Muscle of leg (tissue), 11 donors: ENCODE measurements around the gene AUH. TPM values are rescaled to one million over a fixed set of nuclear protein-coding genes. Genes with fewer than 3 reads are reported as not detected.
"Not testable (repeated sequence)": the region's sequence is repeated elsewhere in the genome, so short reads cannot be mapped to it uniquely, and the experiment has no call there.

Source experiments
- DNase-seq: peaks from one replicate; pipeline ENCODE4 v3.0.0; 2013
- H3K27ac ChIP-seq: one replicate; pipeline ENCODE4 v1.5.1; 2013; ENCODE audit warnings: mild to moderate bottlenecking, low read length, control low read depth
- H3K27me3 ChIP-seq: one replicate; pipeline ENCODE4 v1.6.1; 2013; ENCODE audit warnings: low read length; ENCODE audit not compliant: control insufficient read depth, insufficient read depth
- H3K36me3 ChIP-seq: one replicate; pipeline ENCODE4 v1.6.1; 2013; ENCODE audit warnings: low read length; ENCODE audit not compliant: control insufficient read depth, insufficient read depth
- H3K4me1 ChIP-seq: one replicate; pipeline ENCODE4 v1.6.1; 2013; ENCODE audit warnings: low read length; ENCODE audit not compliant: control insufficient read depth, insufficient read depth
- H3K4me3 ChIP-seq: one replicate; pipeline ENCODE4 v1.5.1; 2013; ENCODE audit warnings: low read length, control low read depth
- H3K9me3 ChIP-seq: replicated peaks from 2 replicates; pipeline ENCODE4 v1.6.1; 2013; ENCODE audit warnings: low read depth, low read length; ENCODE audit not compliant: control insufficient read depth
- WGBS: methylation state at CpG from one replicate; pipeline ENCODE4 v1.1.5; 2013; ENCODE audit warnings: missing lambda C conversion rate; ENCODE audit not compliant: insufficient coverage; 5-methylcytosine and 5-hydroxymethylcytosine counted together
- polyA plus RNA-seq, 8 donors: library from polyadenylated mRNA; unstranded; fragments of 120-200 nt; gene quantifications; one replicate each; pipeline versions ENCODE4 v1.2.1 to v1.2.3, GENCODE V29; 2013; ENCODE audit warnings: inconsistent platforms in 1 of 8, low replicate concordance in 1 of 8; ENCODE audit not compliant: insufficient read length in 8 of 8, insufficient read depth in 1 of 8
- total RNA-seq: library from RNA; stranded (reverse); fragments of 120-200 nt; gene quantifications from one replicate; pipeline ENCODE4 v1.2.4, GENCODE V29; 2013

The AUH gene
- total and polyA plus RNA-seq, 9 donors: 9.5 to 16.0 (median 12.7) TPM

GRCh38 chr9:91379426-91379825 lies 17.7 kb upstream of the AUH start:
- DNase-seq: no peak
- H3K9me3 ChIP-seq: no peaks in the 10 kb centered on the region
- no CpG with 5 or more reads among the region's 3 CpGs for WGBS
- no peaks in the 10 kb centered on the region for H3K4me1 ChIP-seq
- H3K27me3 ChIP-seq: no peaks in the 10 kb centered on the region
- no peaks in the 10 kb centered on the region for H3K36me3 ChIP-seq
- no peak overlapping the region for H3K4me3 ChIP-seq
- no peak overlapping the region for H3K27ac ChIP-seq

GRCh38 chr9:91378695-91379127 lies 17.0 kb upstream of the AUH start:
- no peak for DNase-seq
- Histone ChIP-seq H3K9me3 (no peaks in the 10 kb centered on the region), H3K36me3 (no peaks in the 10 kb centered on the region), H3K4me1 (no peaks in the 10 kb centered on the region), H3K4me3 (no peak overlapping the region), H3K27me3 (no peaks in the 10 kb centered on the region), H3K27ac (no peak overlapping the region)
- no CpG with 5 or more reads among the region's 2 CpGs for WGBS

- no CpG with 5 or more reads among the region's 3 CpGs for WGBS
These were observed 16.3 kb upstream of the AUH start for GRCh38 chr9:91378054-91378453.

GRCh38 chr9:91376239-91376638 lies 14.5 kb upstream of the AUH start:
- no peak overlapping the region for H3K27ac ChIP-seq
- no peaks in the 10 kb centered on the region for H3K36me3 ChIP-seq
- no peaks in the 10 kb centered on the region for H3K9me3 ChIP-seq
- no peaks in the 10 kb centered on the region for H3K4me1 ChIP-seq
- H3K27me3 ChIP-seq: no peaks in the 10 kb centered on the region
- H3K4me3 ChIP-seq: no peak overlapping the region
- 83% methylated on average over 1 of the region's 4 CpGs for WGBS
- no peak for DNase-seq

More at GRCh38 chr9:91378054-91378453, 16.3 kb upstream of the AUH start:
- DNase-seq, H3K4me3 ChIP-seq, H3K27me3 ChIP-seq, H3K9me3 ChIP-seq, H3K4me1 ChIP-seq, H3K27ac ChIP-seq, H3K36me3 ChIP-seq: not testable (repeated sequence)

- H3K36me3 ChIP-seq: no peaks in the 10 kb centered on the region
- H3K4me1 ChIP-seq: no peaks in the 10 kb centered on the region
- H3K27ac ChIP-seq: no peak overlapping the region
- no peak overlapping the region for H3K4me3 ChIP-seq
- H3K27me3 ChIP-seq: no peaks in the 10 kb centered on the region
- H3K9me3 ChIP-seq: no peaks in the 10 kb centered on the region
- WGBS: no CpG with 5 or more reads among the region's 3 CpGs
- DNase-seq: no peak
These were observed 13.2 kb upstream of the AUH start for GRCh38 chr9:91374939-91375338.

- WGBS: 33% methylated on average over 1 of the region's 1 CpG
- Histone ChIP-seq H3K36me3 (no peaks in the 10 kb centered on the region), H3K27me3 (no peaks in the 10 kb centered on the region), H3K9me3 (no peaks in the 10 kb centered on the region), H3K27ac (no peak overlapping the region), H3K4me1 (no peaks in the 10 kb centered on the region), H3K4me3 (no peak overlapping the region)
- DNase-seq: no peak
These were observed 10.2 kb upstream of the AUH start for GRCh38 chr9:91371894-91372293.

GRCh38 chr9:91370006-91370405 lies 8.3 kb upstream of the AUH start:
- H3K9me3 ChIP-seq, H3K4me1 ChIP-seq, H3K27ac ChIP-seq, H3K27me3 ChIP-seq, H3K4me3 ChIP-seq, H3K36me3 ChIP-seq, DNase-seq: not testable (repeated sequence)
- WGBS: no CpG with 5 or more reads among the region's 3 CpGs

GRCh38 chr9:91364702-91365101 lies 3.0 kb upstream of the AUH start:
- no peaks in the 10 kb centered on the region for H3K9me3 ChIP-seq
- H3K27me3 ChIP-seq: no peaks in the 10 kb centered on the region
- H3K36me3 ChIP-seq: no peaks in the 10 kb centered on the region
- peaks cover 10% of the 10 kb centered on the region for H3K4me1 ChIP-seq
- H3K4me3 ChIP-seq: no peak overlapping the region
- no peak for DNase-seq
- no peak overlapping the region for H3K27ac ChIP-seq
- WGBS: 83% methylated on average over 2 of the region's 3 CpGs

GRCh38 chr9:91364005-91364404 lies 2.3 kb upstream of the AUH start:
- no peak for DNase-seq
- H3K27ac ChIP-seq: no peak overlapping the region
- H3K9me3 ChIP-seq: no peaks in the 10 kb centered on the region
- peaks cover 10% of the 10 kb centered on the region for H3K4me1 ChIP-seq
- no peaks in the 10 kb centered on the region for H3K27me3 ChIP-seq
- no peaks in the 10 kb centered on the region for H3K36me3 ChIP-seq
- H3K4me3 ChIP-seq: no peak overlapping the region
- 85% methylated on average over 5 of the region's 7 CpGs for WGBS

GRCh38 chr9:91362051-91362611 lies 413 bp upstream of the AUH start:
- DNase-seq: no peak
- Histone ChIP-seq H3K4me1 (peaks cover 10% of the 10 kb centered on the region), H3K4me3 (peak overlapping the region; percentile 31), H3K27me3 (no peaks in the 10 kb centered on the region), H3K9me3 (no peaks in the 10 kb centered on the region), H3K27ac (peak overlapping the region; percentile 47), H3K36me3 (no peaks in the 10 kb centered on the region)
- WGBS: 65% methylated on average over 4 of the region's 15 CpGs
